Hepatocyte (in vitro differentiated cells): ENCODE data around the gene RASSF8.

Experiments used
- EZH2phosphoT487 ChIP-seq: fragments of 200-600 bp; sonication (generic); IDR thresholded peaks from one replicate; pipeline ENCODE4 v1.6.1; 2018; ENCODE audit warnings: antibody characterized with exemption, mild to moderate bottlenecking, low read depth, moderate library complexity; ENCODE audit not compliant: unreplicated experiment, severe bottlenecking
- TF ChIP-seq, protein P1 (sequence below): fragments of 200-600 bp; sonication (generic); IDR thresholded peaks from 2 replicates; pipeline ENCODE4 v1.5.1; 2016; ENCODE audit warnings: antibody characterized with exemption, mild to moderate bottlenecking; ENCODE audit not compliant: poor library complexity

DNA sequence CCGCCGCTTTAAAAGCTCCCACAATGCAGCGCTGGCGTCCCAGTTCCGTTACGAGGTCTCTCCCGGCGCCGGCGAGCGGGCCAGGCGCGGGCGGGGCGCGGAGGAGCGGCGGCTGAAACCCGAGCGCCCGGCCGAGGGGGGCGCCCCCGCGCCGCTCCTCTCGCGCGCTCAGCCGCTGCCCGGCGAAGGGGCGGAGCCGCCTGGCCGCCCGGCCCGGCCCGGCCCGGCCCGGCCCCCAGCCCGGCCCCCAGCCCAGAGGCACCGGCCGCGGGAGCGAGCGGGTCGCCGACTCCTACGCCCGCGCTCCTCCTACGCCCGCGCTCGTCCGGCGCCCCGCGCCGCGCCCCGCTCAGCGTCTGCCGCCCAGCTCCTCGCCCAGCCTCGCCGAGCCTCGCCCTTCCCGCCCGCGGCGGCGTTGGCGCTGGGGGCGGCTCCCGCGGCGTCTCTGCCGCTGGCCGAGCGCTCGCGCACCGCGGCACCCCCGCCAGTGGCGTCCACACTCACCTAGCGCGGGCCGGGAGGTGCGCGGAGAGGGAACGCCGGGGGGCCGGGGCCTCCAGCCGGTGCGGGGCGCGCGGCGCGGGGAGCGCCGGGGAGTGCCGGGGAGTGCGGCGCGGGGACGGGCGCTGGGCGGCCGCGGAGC, at the start of gene RASSF8:
- TF ChIP-seq EZH2phosphoT487 = no peak
- TF ChIP-seq, protein P1, sequence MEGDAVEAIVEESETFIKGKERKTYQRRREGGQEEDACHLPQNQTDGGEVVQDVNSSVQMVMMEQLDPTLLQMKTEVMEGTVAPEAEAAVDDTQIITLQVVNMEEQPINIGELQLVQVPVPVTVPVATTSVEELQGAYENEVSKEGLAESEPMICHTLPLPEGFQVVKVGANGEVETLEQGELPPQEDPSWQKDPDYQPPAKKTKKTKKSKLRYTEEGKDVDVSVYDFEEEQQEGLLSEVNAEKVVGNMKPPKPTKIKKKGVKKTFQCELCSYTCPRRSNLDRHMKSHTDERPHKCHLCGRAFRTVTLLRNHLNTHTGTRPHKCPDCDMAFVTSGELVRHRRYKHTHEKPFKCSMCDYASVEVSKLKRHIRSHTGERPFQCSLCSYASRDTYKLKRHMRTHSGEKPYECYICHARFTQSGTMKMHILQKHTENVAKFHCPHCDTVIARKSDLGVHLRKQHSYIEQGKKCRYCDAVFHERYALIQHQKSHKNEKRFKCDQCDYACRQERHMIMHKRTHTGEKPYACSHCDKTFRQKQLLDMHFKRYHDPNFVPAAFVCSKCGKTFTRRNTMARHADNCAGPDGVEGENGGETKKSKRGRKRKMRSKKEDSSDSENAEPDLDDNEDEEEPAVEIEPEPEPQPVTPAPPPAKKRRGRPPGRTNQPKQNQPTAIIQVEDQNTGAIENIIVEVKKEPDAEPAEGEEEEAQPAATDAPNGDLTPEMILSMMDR = no peak
